HepG2 (cell line): ENCODE data around the gene EFCAB13. TPM values are rescaled to one million over a fixed set of nuclear protein-coding genes. Genes with fewer than 3 reads are reported as not detected.

Experiments
- ATAC-seq: fragments of 200-7000 bp; cut with Tn5 transposase; 3 replicates; pipeline ENCODE4 v1.9.1; 2020; ENCODE audit warnings: mild to moderate bottlenecking, moderate library complexity
- BruUV-seq: library from RNA; stranded (reverse); fragments of 400-500 nt; replicated peaks from 2 replicates; lab custom pipeline; 2021; lab: Mats Ljungman, UMichigan
- CTCF ChIA-PET: fragments of 300-600 bp; formaldehyde crosslinking; extraction: SDS; loops from one replicate; lab custom pipeline; 2021; ENCODE audit warnings: low total read pairs, inconsistent platforms, low intra/inter-chr PET ratio; lab: Yijun Ruan, JAX
- POLR2A ChIA-PET: fragments of 350-600 bp; sonication (Branson Sonifier 250); formaldehyde crosslinking; loops from one replicate; lab custom pipeline; 2020; ENCODE audit warnings: antibody characterized with exemption, inconsistent platforms; lab: Yijun Ruan, JAX
- DNase-seq: peaks from one replicate; pipeline ENCODE4 v3.0.0-alpha.2; 2015; ENCODE audit warnings: low spot score
- FAIRE-seq: peaks from 3 replicates; lab custom pipeline; 2011; peaks lifted over from hg19 to GRCh38; lab: Jason Lieb, UNC
- H2AFZ ChIP-seq: one replicate; pipeline ENCODE4 v1.6.1; 2011; ENCODE audit warnings: low read length, inconsistent platforms
- H3K27ac ChIP-seq: fragments of 300-600 bp; 3 replicates; pipeline ENCODE4 v1.8.0; 2011; ENCODE audit warnings: mixed run types, mild to moderate bottlenecking, mixed read lengths, low read length, inconsistent platforms; ENCODE audit not compliant: insufficient read depth; ENCODE audit errors: extremely low read length
- H3K27me3 ChIP-seq, 2 experiments: fragments of 200-600 bp in 1 of 2; 2 replicates in 1 of 2; 3 replicates in 1 of 2; pipeline versions ENCODE4 v1.6.0 to v1.8.0; 2011; ENCODE audit warnings: low read length in 2 of 2, mild to moderate bottlenecking in 2 of 2, moderate library complexity in 2 of 2, inconsistent platforms in 1 of 2; ENCODE audit not compliant: insufficient read depth in 2 of 2, control insufficient read depth in 1 of 2
- H3K36me3 ChIP-seq, 2 experiments: fragments of 200-600 bp in 1 of 2; replicated peaks in 1 of 2; 2 replicates in 1 of 2; 3 replicates in 1 of 2; pipeline versions ENCODE4 v1.5.1 to v1.8.0; 2011; ENCODE audit warnings: low read length in 2 of 2, inconsistent platforms in 1 of 2; ENCODE audit not compliant: insufficient read depth in 2 of 2, control insufficient read depth in 1 of 2
- H3K4me1 ChIP-seq: 2 replicates; pipeline ENCODE4 v1.5.1; 2012; ENCODE audit warnings: low read length, inconsistent platforms; ENCODE audit not compliant: insufficient read depth
- H3K4me2 ChIP-seq: 2 replicates; pipeline ENCODE4 v1.6.0; 2011; ENCODE audit warnings: low read depth, low read length, inconsistent platforms
- H3K4me3 ChIP-seq, 3 experiments: fragments of 200-600 bp in 1 of 3; sonication (generic), shearing (Covaris generic) in 1 of 3; replicated peaks in 1 of 3; 2 replicates each; pipeline ENCODE4 v1.5.1; 2011 to 2016; ENCODE audit warnings: low read length in 3 of 3, inconsistent platforms in 2 of 3, low read depth in 2 of 3, mild to moderate bottlenecking in 2 of 3, control low read depth in 1 of 3, mixed read lengths in 1 of 3; ENCODE audit not compliant: insufficient read depth in 1 of 3
- H3K79me2 ChIP-seq: one replicate; pipeline ENCODE4 v1.6.1; 2011; ENCODE audit warnings: low read length, inconsistent platforms; ENCODE audit not compliant: insufficient read depth
- H3K9ac ChIP-seq: 2 replicates; pipeline ENCODE4 v1.6.0; 2011; ENCODE audit warnings: mild to moderate bottlenecking, low read depth, low read length, inconsistent platforms; ENCODE audit not compliant: insufficient read depth
- H3K9me3 ChIP-seq: 2 replicates; pipeline ENCODE4 v1.5.1; 2012; ENCODE audit warnings: mild to moderate bottlenecking, low read length
- H4K20me1 ChIP-seq: 2 replicates; pipeline ENCODE4 v1.6.0; 2011; ENCODE audit warnings: inconsistent platforms, mild to moderate bottlenecking, low read length, moderate library complexity; ENCODE audit not compliant: insufficient read depth
- ATF7 ChIP-seq, 2 experiments: fragments of 450-650 bp in 1 of 2; sonication (generic) in 1 of 2; formaldehyde crosslinking in 1 of 2; IDR thresholded peaks; 2 replicates each; pipeline versions ENCODE4 v1.4.0 to v1.6.1; 2016 to 2020; ENCODE audit warnings: antibody characterized with exemption in 1 of 2, mild to moderate bottlenecking in 1 of 2, missing genetic modification reagents in 1 of 2
- FOXK1 ChIP-seq: sonication (generic); formaldehyde crosslinking; IDR thresholded peaks from 2 replicates; pipeline ENCODE4 v1.4.0; 2020; ENCODE audit warnings: low read depth, missing genetic modification reagents, borderline replicate concordance
- MIER3 ChIP-seq: IDR thresholded peaks from 2 replicates; pipeline ENCODE4 v1.6.1; 2016; ENCODE audit warnings: missing compliant biosample characterization, borderline replicate concordance
- XRCC5 ChIP-seq: fragments of 200-400 bp; formaldehyde crosslinking; optimal IDR thresholded peaks from 2 replicates; pipeline ENCODE3; 2017; ENCODE audit warnings: mild to moderate bottlenecking, low read length
- ZNF263 ChIP-seq: sonication (generic); formaldehyde crosslinking; IDR thresholded peaks from 2 replicates; pipeline ENCODE4 v1.4.0; 2020; ENCODE audit warnings: missing genetic modification reagents
- ZNF772 ChIP-seq: sonication (generic); formaldehyde crosslinking; IDR thresholded peaks from 2 replicates; pipeline ENCODE4 v1.5.0; 2020; ENCODE audit warnings: mild to moderate bottlenecking, missing genetic modification reagents
- WGBS: methylation state at CpG from one replicate; pipeline ENCODE4 v1.1.6; 2017; ENCODE audit warnings: low lambda C conversion rate; 5-methylcytosine and 5-hydroxymethylcytosine counted together
- in situ Hi-C: cut with HindIII; loops from 2 replicates; pipeline ENCODE4 v1.10.0; 2017; ENCODE audit warnings: low pct_unique_long_range_greater_than_20kb; ENCODE audit not compliant: extremely low pct_ligation_motif_present
- intact Hi-C: fragments of 100-400 bp; cut with micrococcal nuclease; formaldehyde crosslinking; loops from one replicate; pipeline ENCODE4 v1.10.0; 2022; ENCODE audit not compliant: unreplicated experiment
- polyA plus RNA-seq, 8 experiments: library from polyadenylated mRNA; depleted of rRNA in 3 of 8; stranded (reverse) in 7 of 8; unstranded in 1 of 8; fragments of >200 nt; fragmentation: Illumina TruSeq in 4 of 8; extraction: Trizol in 4 of 8; gene quantifications; 2 replicates each; pipeline versions ENCODE4 v1.2.1 to v1.2.3, GENCODE V29; 2011 to 2016; ENCODE audit warnings: low read depth in 4 of 8, missing spikeins in 1 of 8, mixed read lengths in 1 of 8; ENCODE audit not compliant: insufficient read depth in 1 of 8
- total RNA-seq, 5 experiments: library from RNA; depleted of rRNA; stranded (reverse); fragments of >200 nt; fragmentation: Illumina TruSeq; extraction: Trizol; gene quantifications; 2 replicates each; pipeline ENCODE4 v1.2.3, GENCODE V29; 2016; ENCODE audit warnings: low read depth in 1 of 5
- TF ChIP-seq, protein P1 (sequence below): sonication (generic); formaldehyde crosslinking; conservative IDR thresholded peaks from 2 replicates; pipeline ENCODE4 v1.4.0; 2020; ENCODE audit warnings: missing genetic modification reagents
- TF ChIP-seq, protein P2 (sequence below): sonication (generic); formaldehyde crosslinking; IDR thresholded peaks from 2 replicates; pipeline ENCODE4 v1.5.0; 2020; ENCODE audit warnings: mild to moderate bottlenecking, missing genetic modification reagents, borderline replicate concordance

Gene EFCAB13
- total and polyA plus RNA-seq, 2 of the 13 experiments (the other 11 are each of a cell fraction or from before 2014, with no cell fraction given), result 0.22 to 0.71 TPM

GRCh38 chr17:47276444-47276843 is 47.3 kb upstream of the EFCAB13 start:
- Histone ChIP-seq H2AFZ (no peak overlapping the region), H3K27ac (no peak overlapping the region), H4K20me1 (no peaks in the 10 kb centered on the region), H3K9me3 (no peaks in the 10 kb centered on the region), H3K9ac (no peak overlapping the region), H3K4me1 (peaks cover 23% of the 10 kb centered on the region), H3K4me3 (no peak overlapping the region), H3K36me3 (no peaks in the 10 kb centered on the region), H3K4me2 (no peak overlapping the region), H3K79me2 (no peaks in the 10 kb centered on the region), H3K27me3 (peaks cover 0 to 17% of the 10 kb centered on the region in 2 experiments; a peak in 3 of 5 replicates)
- WGBS, result 54% methylated on average over 3 of the region's 3 CpGs
- FAIRE-seq (no peak), ATAC-seq (no peak; the same call in 2 of the 3 replicates), DNase-seq (no peak)
- ChIA-PET CTCF (no interaction called here), POLR2A (no interaction called here)
- BruUV-seq, result no TSS peak
- TF ChIP-seq, protein P1, sequence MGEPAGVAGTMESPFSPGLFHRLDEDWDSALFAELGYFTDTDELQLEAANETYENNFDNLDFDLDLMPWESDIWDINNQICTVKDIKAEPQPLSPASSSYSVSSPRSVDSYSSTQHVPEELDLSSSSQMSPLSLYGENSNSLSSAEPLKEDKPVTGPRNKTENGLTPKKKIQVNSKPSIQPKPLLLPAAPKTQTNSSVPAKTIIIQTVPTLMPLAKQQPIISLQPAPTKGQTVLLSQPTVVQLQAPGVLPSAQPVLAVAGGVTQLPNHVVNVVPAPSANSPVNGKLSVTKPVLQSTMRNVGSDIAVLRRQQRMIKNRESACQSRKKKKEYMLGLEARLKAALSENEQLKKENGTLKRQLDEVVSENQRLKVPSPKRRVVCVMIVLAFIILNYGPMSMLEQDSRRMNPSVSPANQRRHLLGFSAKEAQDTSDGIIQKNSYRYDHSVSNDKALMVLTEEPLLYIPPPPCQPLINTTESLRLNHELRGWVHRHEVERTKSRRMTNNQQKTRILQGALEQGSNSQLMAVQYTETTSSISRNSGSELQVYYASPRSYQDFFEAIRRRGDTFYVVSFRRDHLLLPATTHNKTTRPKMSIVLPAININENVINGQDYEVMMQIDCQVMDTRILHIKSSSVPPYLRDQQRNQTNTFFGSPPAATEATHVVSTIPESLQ (CRISPR knock-in tag), result no peak
- no peak for TF ChIP-seq FOXK1 (CRISPR knock-in tag)
- no peak for TF ChIP-seq MIER3 (CRISPR knock-in tag)
- peak; percentile 3; the same call in 1 of the 2 replicates for TF ChIP-seq ZNF263 (CRISPR knock-in tag)
- in situ Hi-C loops, result no loop called here
- intact Hi-C loops, result no loop called here

DNA sequence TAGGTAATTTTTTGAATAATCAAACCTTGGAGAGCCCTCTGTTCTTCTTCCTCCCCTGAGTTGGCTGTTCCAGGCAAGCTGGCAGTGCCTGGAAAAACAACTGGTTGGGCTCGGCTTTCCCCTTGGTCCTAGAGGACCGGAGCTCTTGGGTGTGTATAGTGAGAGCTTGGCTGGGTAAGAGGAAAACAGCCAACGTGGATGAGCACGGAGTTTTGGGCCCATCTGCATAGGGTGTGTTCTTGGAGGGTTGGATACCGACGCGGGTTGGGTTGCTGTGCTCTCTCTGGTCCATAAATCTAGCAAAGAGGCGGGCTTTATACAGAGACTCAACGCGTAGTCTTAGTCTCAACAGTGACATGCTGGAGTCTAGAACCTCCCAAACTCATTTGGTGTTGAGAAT is 46.9 kb upstream of the EFCAB13 start:
- Histone ChIP-seq H4K20me1 (no peaks in the 10 kb centered on the region), H3K27me3 (peaks cover 0 to 17% of the 10 kb centered on the region in 2 experiments; a peak in 3 of 5 replicates), H2AFZ (no peak overlapping the region), H3K9ac (no peak overlapping the region), H3K4me2 (no peak overlapping the region), H3K9me3 (no peaks in the 10 kb centered on the region), H3K4me3 (no peak overlapping the region), H3K79me2 (no peaks in the 10 kb centered on the region), H3K27ac (no peak overlapping the region), H3K4me1 (peaks cover 23% of the 10 kb centered on the region), H3K36me3 (no peaks in the 10 kb centered on the region)
- peak; percentile 56 for DNase-seq
- no peak for TF ChIP-seq ZNF772 (CRISPR knock-in tag)
- TF ChIP-seq, protein P2, sequence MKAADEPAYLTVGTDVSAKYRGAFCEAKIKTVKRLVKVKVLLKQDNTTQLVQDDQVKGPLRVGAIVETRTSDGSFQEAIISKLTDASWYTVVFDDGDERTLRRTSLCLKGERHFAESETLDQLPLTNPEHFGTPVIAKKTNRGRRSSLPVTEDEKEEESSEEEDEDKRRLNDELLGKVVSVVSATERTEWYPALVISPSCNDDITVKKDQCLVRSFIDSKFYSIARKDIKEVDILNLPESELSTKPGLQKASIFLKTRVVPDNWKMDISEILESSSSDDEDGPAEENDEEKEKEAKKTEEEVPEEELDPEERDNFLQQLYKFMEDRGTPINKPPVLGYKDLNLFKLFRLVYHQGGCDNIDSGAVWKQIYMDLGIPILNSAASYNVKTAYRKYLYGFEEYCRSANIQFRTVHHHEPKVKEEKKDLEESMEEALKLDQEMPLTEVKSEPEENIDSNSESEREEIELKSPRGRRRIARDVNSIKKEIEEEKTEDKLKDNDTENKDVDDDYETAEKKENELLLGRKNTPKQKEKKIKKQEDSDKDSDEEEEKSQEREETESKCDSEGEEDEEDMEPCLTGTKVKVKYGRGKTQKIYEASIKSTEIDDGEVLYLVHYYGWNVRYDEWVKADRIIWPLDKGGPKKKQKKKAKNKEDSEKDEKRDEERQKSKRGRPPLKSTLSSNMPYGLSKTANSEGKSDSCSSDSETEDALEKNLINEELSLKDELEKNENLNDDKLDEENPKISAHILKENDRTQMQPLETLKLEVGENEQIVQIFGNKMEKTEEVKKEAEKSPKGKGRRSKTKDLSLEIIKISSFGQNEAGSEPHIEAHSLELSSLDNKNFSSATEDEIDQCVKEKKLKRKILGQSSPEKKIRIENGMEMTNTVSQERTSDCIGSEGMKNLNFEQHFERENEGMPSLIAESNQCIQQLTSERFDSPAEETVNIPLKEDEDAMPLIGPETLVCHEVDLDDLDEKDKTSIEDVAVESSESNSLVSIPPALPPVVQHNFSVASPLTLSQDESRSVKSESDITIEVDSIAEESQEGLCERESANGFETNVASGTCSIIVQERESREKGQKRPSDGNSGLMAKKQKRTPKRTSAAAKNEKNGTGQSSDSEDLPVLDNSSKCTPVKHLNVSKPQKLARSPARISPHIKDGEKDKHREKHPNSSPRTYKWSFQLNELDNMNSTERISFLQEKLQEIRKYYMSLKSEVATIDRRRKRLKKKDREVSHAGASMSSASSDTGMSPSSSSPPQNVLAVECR (CRISPR knock-in tag), result no peak
- no peak for TF ChIP-seq ATF7 (IDR thresholded peaks at IDR 0.05)
- TF ChIP-seq ATF7 (CRISPR knock-in tag; IDR thresholded peaks at IDR 0.05), result no peak
- peak; percentile 25 for TF ChIP-seq XRCC5
- intact Hi-C loops, result no loop called here
- 41% methylated on average over 9 of the region's 10 CpGs for WGBS
- FAIRE-seq, result peak; percentile 47
- ATAC-seq, result peak; percentile 82
- ChIA-PET POLR2A (no interaction called here), CTCF (no interaction called here)
- no TSS peak for BruUV-seq
- in situ Hi-C loops, result no loop called here
